ENCODE results near the gene TBRG4.
"Not testable (repeated sequence)": the region's sequence is repeated elsewhere in the genome, so short reads cannot be mapped to it uniquely, and the experiment has no call there.

TBRG4 gene

DNA sequence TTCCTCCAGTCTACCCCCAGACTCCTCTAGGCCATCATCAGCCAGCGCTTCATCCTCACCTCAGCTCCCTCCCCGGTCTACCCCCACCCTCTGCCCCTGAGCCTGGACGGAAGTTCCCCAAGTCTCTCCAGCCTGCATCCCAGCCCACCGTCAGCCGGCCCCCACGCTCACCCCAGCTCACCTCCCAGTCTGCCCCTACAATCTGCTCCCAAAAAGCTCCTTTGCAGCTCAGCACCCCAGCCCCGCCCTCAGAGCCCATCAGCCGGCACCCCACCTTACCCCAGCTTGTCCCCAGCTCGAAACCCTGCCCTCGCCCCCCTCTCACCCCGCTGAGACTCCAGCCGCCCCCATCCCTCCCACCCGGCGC, 45.8 kb upstream of the TBRG4 start:
- no peak for DNase-seq (ENCODE audit: low read depth, low spot score)
- TF ChIP-seq YY1 (IDR thresholded peaks at IDR 0.05; ENCODE audit: insufficient read depth, insufficient read length) (no peak), ZNF274 (IDR thresholded peaks at IDR 0.05; ENCODE audit: low read depth, low read length) (no peak), SUZ12 (IDR thresholded peaks at IDR 0.05; ENCODE audit: extremely low read depth, insufficient read depth, insufficient read length) (no peak)
- Histone ChIP-seq H3K9ac (ENCODE audit: insufficient read length, low read depth) (no peak overlapping the region), H3K27me3 (ENCODE audit: insufficient read depth, insufficient read length) (peaks cover 38% of the 10 kb centered on the region), H3K4me3 (ENCODE audit: insufficient read length, low read depth) (peak overlapping the region; percentile 38), H3K4me1 (ENCODE audit: insufficient read depth, insufficient read length) (no peaks in the 10 kb centered on the region), H3K9me3 (ENCODE audit: insufficient read depth, low read length) (no peaks in the 10 kb centered on the region), H3K36me3 (ENCODE audit: insufficient read depth, insufficient read length, low read length) (no peaks in the 10 kb centered on the region)

DNA sequence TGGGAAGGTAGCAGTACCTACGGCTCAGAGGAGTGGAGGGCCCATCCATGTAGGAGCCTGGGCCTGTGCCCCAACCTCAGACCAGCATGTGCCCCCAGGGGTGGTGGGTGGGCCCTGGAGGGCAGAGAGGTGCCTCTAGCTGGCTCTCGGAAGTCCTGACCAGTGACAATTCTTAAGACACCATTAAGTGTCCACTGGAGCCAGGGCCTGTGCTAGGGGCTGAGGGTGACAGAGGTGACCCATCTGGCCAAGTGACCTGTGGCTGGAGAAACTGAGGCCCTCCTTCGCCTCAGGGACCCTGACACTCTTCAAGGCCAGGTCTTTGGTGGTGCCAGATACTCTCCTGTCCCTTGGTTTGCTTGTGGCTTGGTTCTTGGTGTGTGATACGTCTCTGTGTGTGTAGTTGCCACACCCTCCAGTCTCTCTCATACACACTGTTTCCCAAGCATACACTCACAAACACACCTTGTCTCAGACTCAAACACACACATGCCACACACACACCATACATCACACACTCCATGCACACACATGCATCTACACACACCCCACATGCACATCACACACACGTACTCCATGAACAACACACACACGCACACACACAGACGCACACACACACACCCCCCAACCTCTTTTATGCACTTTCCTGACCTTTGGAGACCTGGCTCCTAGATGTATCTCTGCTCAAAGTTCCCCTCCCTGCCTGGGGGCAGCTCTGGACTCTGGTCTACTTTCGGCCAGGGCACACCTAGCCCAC, 45.2 kb upstream of the TBRG4 start:
- Histone ChIP-seq H3K9me3 (ENCODE audit: insufficient read depth, low read length) (no peaks in the 10 kb centered on the region), H3K4me1 (ENCODE audit: insufficient read depth, insufficient read length) (no peaks in the 10 kb centered on the region), H3K27me3 (ENCODE audit: insufficient read depth, insufficient read length) (peaks cover 38% of the 10 kb centered on the region), H3K36me3 (ENCODE audit: insufficient read depth, insufficient read length, low read length) (no peaks in the 10 kb centered on the region), H3K4me3 (ENCODE audit: insufficient read length, low read depth) (peak overlapping the region; percentile 38), H3K9ac (ENCODE audit: insufficient read length, low read depth) (no peak overlapping the region)
- TF ChIP-seq SUZ12 (IDR thresholded peaks at IDR 0.05; ENCODE audit: extremely low read depth, insufficient read depth, insufficient read length) (no peak), ZNF274 (IDR thresholded peaks at IDR 0.05; ENCODE audit: low read depth, low read length) (no peak), YY1 (IDR thresholded peaks at IDR 0.05; ENCODE audit: insufficient read depth, insufficient read length) (no peak)
- DNase-seq (ENCODE audit: low read depth, low spot score), result no peak

DNA sequence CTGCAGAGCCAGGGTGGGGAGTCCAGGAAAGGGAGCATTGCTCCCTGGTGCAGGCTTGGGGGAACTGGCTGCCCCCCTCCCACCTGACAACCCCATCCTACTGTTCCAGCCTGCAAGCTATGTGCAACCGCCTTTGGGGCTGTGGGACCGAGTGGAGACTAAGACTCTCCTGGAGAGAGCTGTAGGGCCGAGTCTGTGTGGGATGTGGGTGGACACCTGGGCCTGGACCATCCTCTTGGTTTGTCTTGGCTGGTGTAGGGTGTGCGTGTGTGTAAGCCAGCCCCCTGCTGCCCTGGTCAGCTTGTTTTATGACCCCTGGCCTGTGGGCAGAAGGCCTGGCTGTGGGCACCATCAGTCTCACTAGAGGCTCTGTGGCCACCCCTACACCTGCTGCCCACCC, 44.4 kb upstream of the TBRG4 start:
- Histone ChIP-seq H3K4me1 (ENCODE audit: insufficient read depth, insufficient read length) (no peaks in the 10 kb centered on the region), H3K36me3 (ENCODE audit: insufficient read depth, insufficient read length, low read length) (no peaks in the 10 kb centered on the region), H3K27me3 (ENCODE audit: insufficient read depth, insufficient read length) (peaks cover 38% of the 10 kb centered on the region), H3K9me3 (ENCODE audit: insufficient read depth, low read length) (no peaks in the 10 kb centered on the region), H3K9ac (ENCODE audit: insufficient read length, low read depth) (no peak overlapping the region), H3K4me3 (ENCODE audit: insufficient read length, low read depth) (no peak overlapping the region)
- DNase-seq (ENCODE audit: low read depth, low spot score), result no peak
- TF ChIP-seq YY1 (IDR thresholded peaks at IDR 0.05; ENCODE audit: insufficient read depth, insufficient read length) (no peak), SUZ12 (IDR thresholded peaks at IDR 0.05; ENCODE audit: extremely low read depth, insufficient read depth, insufficient read length) (no peak), ZNF274 (IDR thresholded peaks at IDR 0.05; ENCODE audit: low read depth, low read length) (no peak)

DNA sequence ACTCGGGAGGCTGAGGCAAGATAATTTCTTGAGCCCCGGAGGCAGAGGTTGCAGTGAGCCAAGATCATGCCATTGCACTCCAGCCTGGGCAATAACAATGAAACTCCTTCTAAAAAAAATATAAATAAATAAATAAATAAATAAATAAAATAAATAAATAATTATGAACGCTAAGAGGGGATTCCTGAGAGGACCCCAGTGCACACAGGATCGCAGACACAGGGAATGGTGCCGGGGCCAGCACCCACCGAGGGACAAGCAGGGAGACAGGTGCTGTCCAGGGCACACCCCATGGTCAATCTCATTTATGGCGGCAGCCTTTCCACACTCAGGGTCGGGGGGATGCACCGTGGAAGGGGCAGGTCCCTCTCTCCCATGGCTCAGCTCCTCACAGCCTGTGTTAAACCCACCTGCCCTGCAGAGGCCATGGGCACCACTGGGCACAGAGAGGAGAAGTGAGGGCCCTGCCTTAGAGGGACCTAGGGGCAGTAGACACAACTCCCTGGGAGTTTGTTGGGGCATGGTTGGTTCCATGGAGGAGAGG, 43.9 kb upstream of the TBRG4 start:
- peaks cover 38% of the 10 kb centered on the region for H3K27me3 ChIP-seq (ENCODE audit: insufficient read depth, insufficient read length)
- no peaks in the 10 kb centered on the region for H3K9me3 ChIP-seq (ENCODE audit: insufficient read depth, low read length)
- DNase-seq (ENCODE audit: low read depth, low spot score), result no peak
- no peaks in the 10 kb centered on the region for H3K4me1 ChIP-seq (ENCODE audit: insufficient read depth, insufficient read length)
- no peaks in the 10 kb centered on the region for H3K36me3 ChIP-seq (ENCODE audit: insufficient read depth, insufficient read length, low read length)
- H3K9ac ChIP-seq (ENCODE audit: insufficient read length, low read depth), result no peak overlapping the region
- no peak overlapping the region for H3K4me3 ChIP-seq (ENCODE audit: insufficient read length, low read depth)
- no peak for TF ChIP-seq SUZ12 (IDR thresholded peaks at IDR 0.05; ENCODE audit: extremely low read depth, insufficient read depth, insufficient read length)
- TF ChIP-seq YY1 (IDR thresholded peaks at IDR 0.05; ENCODE audit: insufficient read depth, insufficient read length), result no peak

DNA sequence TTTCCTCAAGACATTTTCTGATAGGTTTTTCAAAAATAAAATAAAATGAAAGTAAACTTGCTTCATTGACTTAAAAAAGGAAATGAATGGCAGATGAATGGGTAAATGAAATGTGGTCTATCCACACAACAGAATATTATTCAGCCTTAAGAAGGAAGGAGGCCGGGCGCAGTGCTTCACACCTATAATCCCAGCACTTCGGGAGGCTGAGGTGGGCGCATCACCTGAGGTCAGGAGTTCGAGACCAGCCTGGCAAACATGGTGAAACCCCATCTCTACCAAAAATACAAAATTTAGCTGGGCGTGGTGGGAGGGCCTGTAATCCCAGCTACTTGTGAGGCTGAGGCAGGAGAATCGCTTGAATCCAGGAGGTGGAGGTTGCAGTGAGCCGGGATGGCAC, 42.4 kb upstream of the TBRG4 start:
- H3K9me3 ChIP-seq (ENCODE audit: insufficient read depth, low read length); DNase-seq (ENCODE audit: low read depth, low spot score); H3K4me1 ChIP-seq (ENCODE audit: insufficient read depth, insufficient read length); H3K9ac ChIP-seq (ENCODE audit: insufficient read length, low read depth); H3K4me3 ChIP-seq (ENCODE audit: insufficient read length, low read depth); H3K36me3 ChIP-seq (ENCODE audit: insufficient read depth, insufficient read length, low read length): not testable (repeated sequence)
- H3K27me3 ChIP-seq (ENCODE audit: insufficient read depth, insufficient read length), result peaks cover 29% of the 10 kb centered on the region

DNA sequence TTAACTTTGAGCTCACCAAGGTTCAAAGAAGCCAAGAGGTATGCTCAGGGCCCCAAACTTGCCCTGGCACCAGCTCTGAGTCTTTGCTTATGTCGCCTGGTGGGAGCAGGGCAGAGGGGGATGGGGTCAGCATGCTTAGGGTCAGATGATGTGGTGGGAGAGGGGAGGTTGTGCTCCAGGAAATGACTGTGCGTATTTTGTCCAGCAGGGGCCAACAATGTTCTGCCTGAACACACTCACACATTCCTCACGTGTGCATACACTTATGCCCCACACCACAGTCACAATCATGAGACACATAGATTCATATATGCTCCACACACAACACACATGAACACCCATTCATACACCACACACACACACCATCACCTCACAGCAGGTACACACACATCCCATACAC, 41.7 kb upstream of the TBRG4 start:
- no peak overlapping the region for H3K9ac ChIP-seq (ENCODE audit: insufficient read length, low read depth)
- TF ChIP-seq YY1 (IDR thresholded peaks at IDR 0.05; ENCODE audit: insufficient read depth, insufficient read length), result no peak
- no peak for TF ChIP-seq SUZ12 (IDR thresholded peaks at IDR 0.05; ENCODE audit: extremely low read depth, insufficient read depth, insufficient read length)
- TF ChIP-seq ZNF274 (IDR thresholded peaks at IDR 0.05; ENCODE audit: low read depth, low read length), result no peak
- peaks cover 22% of the 10 kb centered on the region for H3K27me3 ChIP-seq (ENCODE audit: insufficient read depth, insufficient read length)
- DNase-seq (ENCODE audit: low read depth, low spot score), result no peak
- H3K36me3 ChIP-seq (ENCODE audit: insufficient read depth, insufficient read length, low read length), result no peaks in the 10 kb centered on the region
- peaks cover 1% of the 10 kb centered on the region for H3K4me1 ChIP-seq (ENCODE audit: insufficient read depth, insufficient read length)
- H3K9me3 ChIP-seq (ENCODE audit: insufficient read depth, low read length), result no peaks in the 10 kb centered on the region
- H3K4me3 ChIP-seq (ENCODE audit: insufficient read length, low read depth), result no peak overlapping the region

DNA sequence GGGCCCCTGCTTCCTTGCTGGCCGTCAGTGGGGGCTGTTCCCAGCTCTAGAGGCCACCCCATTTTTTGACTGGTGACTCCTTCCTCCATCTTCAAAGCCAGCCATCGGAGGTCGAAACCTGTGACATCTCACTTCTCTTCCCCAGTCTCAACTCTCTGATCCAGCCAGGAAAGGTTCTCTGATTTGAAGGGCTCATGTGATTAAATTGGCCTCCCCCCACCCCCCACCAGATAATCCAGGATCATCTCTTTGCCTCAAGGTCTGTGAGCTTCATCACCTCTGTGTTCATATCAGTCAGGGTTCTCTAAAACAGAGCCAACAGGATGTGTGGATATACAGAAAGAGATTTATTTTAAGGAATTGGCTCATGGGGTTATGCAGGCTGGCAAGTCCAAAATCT, 40.5 kb upstream of the TBRG4 start:
- no peak for TF ChIP-seq SUZ12 (IDR thresholded peaks at IDR 0.05; ENCODE audit: extremely low read depth, insufficient read depth, insufficient read length)
- TF ChIP-seq YY1 (IDR thresholded peaks at IDR 0.05; ENCODE audit: insufficient read depth, insufficient read length), result no peak
- no peak for TF ChIP-seq ZNF274 (IDR thresholded peaks at IDR 0.05; ENCODE audit: low read depth, low read length)
- H3K9me3 ChIP-seq (ENCODE audit: insufficient read depth, low read length), result no peaks in the 10 kb centered on the region
- no peak overlapping the region for H3K4me3 ChIP-seq (ENCODE audit: insufficient read length, low read depth)
- H3K27me3 ChIP-seq (ENCODE audit: insufficient read depth, insufficient read length), result peaks cover 11% of the 10 kb centered on the region
- peaks cover 6% of the 10 kb centered on the region for H3K4me1 ChIP-seq (ENCODE audit: insufficient read depth, insufficient read length)
- DNase-seq (ENCODE audit: low read depth, low spot score), result no peak
- no peaks in the 10 kb centered on the region for H3K36me3 ChIP-seq (ENCODE audit: insufficient read depth, insufficient read length, low read length)
- no peak overlapping the region for H3K9ac ChIP-seq (ENCODE audit: insufficient read length, low read depth)
